GM12873 (cell line): Measurements from ENCODE around the gene MRC2.

ENCODE experiments used
- CTCF ChIP-seq: IDR thresholded peaks from 2 replicates; pipeline ENCODE4 v1.5.1; 2012; ENCODE audit warnings: low read depth, mild to moderate bottlenecking, moderate library complexity, low read length, control low read depth; ENCODE audit not compliant: insufficient read depth; ENCODE audit errors: missing control alignments

Gene MRC2

GRCh38 chr17:62637809-62638208, 10.3 kb downstream of the MRC2 start:
- TF ChIP-seq CTCF: no peak

- TF ChIP-seq CTCF: no peak
These were observed 13.7 kb downstream of the MRC2 start for GRCh38 chr17:62641153-62641552.

- TF ChIP-seq CTCF: no peak
These were observed 14.5 kb downstream of the MRC2 start for GRCh38 chr17:62641951-62642350.

- no peak for TF ChIP-seq CTCF
These were observed 16.0 kb downstream of the MRC2 start for GRCh38 chr17:62643496-62643895.

- TF ChIP-seq CTCF: no peak
These were observed 17.2 kb downstream of the MRC2 start for GRCh38 chr17:62644487-62645173.

GRCh38 chr17:62648251-62648955, 20.9 kb downstream of the MRC2 start:
- TF ChIP-seq CTCF: no peak

- TF ChIP-seq CTCF: no peak
These were observed 21.5 kb downstream of the MRC2 start for GRCh38 chr17:62648956-62649294.
